DOHH2 (cell line): ENCODE measurements around the gene MALL.

Experiments used
- H3F3A ChIP-seq: fragments of 200-600 bp; sonication (generic), shearing (Covaris generic); 2 replicates; pipeline ENCODE4 v1.6.0; 2016; ENCODE audit warnings: antibody characterized with exemption, mild to moderate bottlenecking; ENCODE audit not compliant: control insufficient read depth, insufficient read depth
- H3K27ac ChIP-seq: fragments of 200-600 bp; sonication (generic); 2 replicates; pipeline ENCODE4 v1.5.1; 2014; ENCODE audit warnings: low read depth, mild to moderate bottlenecking, low read length, moderate library complexity
- H3K27me3 ChIP-seq: fragments of 200-600 bp; sonication (generic); 2 replicates; pipeline ENCODE4 v1.6.1; 2014; ENCODE audit warnings: mild to moderate bottlenecking, low read length, mixed read lengths; ENCODE audit not compliant: control insufficient read depth
- H3K36me3 ChIP-seq: fragments of 200-600 bp; sonication (generic); 2 replicates; pipeline ENCODE4 v1.6.1; 2014; ENCODE audit warnings: mild to moderate bottlenecking, low read length, moderate library complexity, mixed read lengths; ENCODE audit not compliant: control insufficient read depth
- H3K4me1 ChIP-seq: fragments of 200-600 bp; sonication (generic); 2 replicates; pipeline ENCODE4 v1.6.1; 2014; ENCODE audit warnings: mild to moderate bottlenecking, low read length, mixed read lengths; ENCODE audit not compliant: control insufficient read depth
- H3K4me2 ChIP-seq: fragments of 200-600 bp; sonication (generic); 2 replicates; pipeline ENCODE4 v1.6.0; 2014; ENCODE audit warnings: mild to moderate bottlenecking, low read length, moderate library complexity
- H3K4me3 ChIP-seq: fragments of 200-600 bp; sonication (generic); 2 replicates; pipeline ENCODE4 v1.5.1; 2014; ENCODE audit warnings: mild to moderate bottlenecking, low read length, mixed read lengths
- H3K79me2 ChIP-seq: fragments of 200-600 bp; sonication (generic); 2 replicates; pipeline ENCODE4 v1.6.1; 2014; ENCODE audit warnings: mild to moderate bottlenecking, low read length, mixed read lengths; ENCODE audit not compliant: control insufficient read depth
- H3K9me2 ChIP-seq: fragments of 200-600 bp; sonication (generic); replicated peaks from 2 replicates; pipeline ENCODE4 v1.6.1; 2014; ENCODE audit warnings: mild to moderate bottlenecking, low read length, mixed read lengths; ENCODE audit not compliant: control insufficient read depth
- H3K9me3 ChIP-seq: fragments of 200-600 bp; sonication (generic); 2 replicates; pipeline ENCODE4 v1.6.1; 2014; ENCODE audit warnings: antibody characterized with exemption, low read length, mixed read lengths; ENCODE audit not compliant: control insufficient read depth, insufficient read depth
- H4K20me1 ChIP-seq: fragments of 200-600 bp; sonication (generic); 2 replicates; pipeline ENCODE4 v1.6.0; 2014; ENCODE audit warnings: low read depth, mild to moderate bottlenecking, antibody characterized with exemption, low read length, moderate library complexity; ENCODE audit not compliant: control insufficient read depth, insufficient read depth
- CTCF ChIP-seq: fragments of 200-600 bp; sonication (generic); IDR thresholded peaks from one replicate; pipeline ENCODE4 v1.5.1; 2014; ENCODE audit warnings: antibody characterized with exemption, mild to moderate bottlenecking, low read depth, low read length; ENCODE audit not compliant: poor library complexity, severe bottlenecking
- EZH2phosphoT487 ChIP-seq: fragments of 200-600 bp; sonication (generic); IDR thresholded peaks from 2 replicates; pipeline ENCODE4 v1.6.1; 2017; ENCODE audit warnings: borderline replicate concordance, mild to moderate bottlenecking, antibody characterized with exemption, low read length, moderate library complexity, mixed read lengths

Gene MALL

GRCh38 chr2:110126086-110126773 is 10.6 kb upstream of the MALL start:
- no peaks in the 10 kb centered on the region for H4K20me1 ChIP-seq
- no peaks in the 10 kb centered on the region for H3K79me2 ChIP-seq
- H3K9me3 ChIP-seq, result no peaks in the 10 kb centered on the region
- TF ChIP-seq EZH2phosphoT487 (no peak), CTCF (no peak)
- no peaks in the 10 kb centered on the region for H3K9me2 ChIP-seq
- no peaks in the 10 kb centered on the region for H3K36me3 ChIP-seq
- H3K4me3 ChIP-seq, result no peak overlapping the region
- H3K27me3 ChIP-seq, result no peaks in the 10 kb centered on the region; the same call in 1 of the 2 replicates
- H3K4me2 ChIP-seq, result no peak overlapping the region
- H3K27ac ChIP-seq, result no peak overlapping the region
- H3F3A ChIP-seq, result no peaks in the 10 kb centered on the region
- H3K4me1 ChIP-seq, result no peaks in the 10 kb centered on the region

DNA sequence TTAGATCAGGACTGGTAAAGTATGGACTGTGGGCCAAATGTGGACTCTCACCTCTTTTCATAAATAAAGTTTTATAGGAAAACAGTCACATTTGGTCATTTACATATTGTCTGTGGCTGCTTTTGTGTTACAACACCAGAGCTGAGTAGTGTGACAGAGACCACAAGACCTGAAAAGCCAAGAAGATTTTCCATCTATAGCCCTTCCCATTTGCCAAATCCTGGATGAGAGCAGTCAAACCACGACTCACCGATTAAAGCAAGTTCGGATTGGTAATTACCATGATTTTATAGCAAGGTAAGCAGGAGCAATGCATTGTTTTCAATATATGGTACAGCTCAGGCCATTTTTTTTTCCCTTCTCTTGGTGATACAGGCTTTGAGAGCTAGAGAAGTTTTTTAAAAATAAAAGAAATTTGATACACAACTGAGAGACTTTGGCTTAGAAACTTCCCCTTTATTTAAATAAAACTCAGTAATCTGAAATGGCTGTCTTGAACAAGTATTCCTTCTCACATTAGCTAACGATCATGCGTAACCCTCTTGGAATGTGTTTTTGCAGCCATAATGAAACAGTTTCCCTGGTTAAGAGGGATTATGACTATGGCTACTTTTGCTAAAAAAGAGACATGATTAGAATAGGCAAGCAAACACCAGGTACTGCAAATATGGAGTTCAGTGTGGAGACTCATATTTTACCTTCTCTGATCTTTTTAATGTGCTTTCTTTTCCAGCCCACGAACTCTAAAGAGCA is 9.5 kb upstream of the MALL start:
- Histone ChIP-seq H3K79me2 (no peaks in the 10 kb centered on the region), H4K20me1 (no peaks in the 10 kb centered on the region), H3K27me3 (no peaks in the 10 kb centered on the region), H3K9me3 (no peaks in the 10 kb centered on the region), H3K4me1 (no peaks in the 10 kb centered on the region), H3K4me3 (no peak overlapping the region), H3F3A (no peaks in the 10 kb centered on the region), H3K36me3 (no peaks in the 10 kb centered on the region), H3K4me2 (no peak overlapping the region), H3K27ac (no peak overlapping the region), H3K9me2 (no peaks in the 10 kb centered on the region)
- TF ChIP-seq CTCF (no peak), EZH2phosphoT487 (no peak)

GRCh38 chr2:110124038-110124825 is 8.6 kb upstream of the MALL start:
- TF ChIP-seq CTCF, result no peak
- no peak for TF ChIP-seq EZH2phosphoT487
- no peaks in the 10 kb centered on the region for H3K9me3 ChIP-seq
- no peak overlapping the region for H3K4me3 ChIP-seq
- no peaks in the 10 kb centered on the region for H3K36me3 ChIP-seq
- H3K27me3 ChIP-seq, result no peaks in the 10 kb centered on the region
- H3K79me2 ChIP-seq, result no peaks in the 10 kb centered on the region
- H3K4me2 ChIP-seq, result no peak overlapping the region
- no peaks in the 10 kb centered on the region for H3K4me1 ChIP-seq
- H3K27ac ChIP-seq, result no peak overlapping the region
- H3K9me2 ChIP-seq, result no peaks in the 10 kb centered on the region
- no peaks in the 10 kb centered on the region for H3F3A ChIP-seq
- H4K20me1 ChIP-seq, result no peaks in the 10 kb centered on the region
